ENCODE data around the gene RXFP4. TPM values are rescaled to one million over a fixed set of nuclear protein-coding genes. Genes with fewer than 3 reads are reported as not detected.

RXFP4 gene
- total and polyA plus RNA-seq, 9 of the 15 experiments (the other 6 are each of a cell fraction or from before 2014, with no cell fraction given): 0.64 TPM; not detected in 8

GRCh38 chr1:155981266-155982088 is 40.0 kb downstream of the RXFP4 start (continued):
- TF ChIP-seq AFF1 (IDR thresholded peaks at IDR 0.05; ENCODE audit: low read depth in 1 of 2, partially characterized antibody in 2 of 2): peak in 1 of 2 experiments; percentile 15
- no peak for TF ChIP-seq RNF219 (CRISPR knock-in tag; IDR thresholded peaks at IDR 0.05)
- TF ChIP-seq POLR2A (conservative IDR thresholded peaks at IDR 0.05): no peak
- TF ChIP-seq BCLAF1 (IDR thresholded peaks at IDR 0.05; ENCODE audit: borderline replicate concordance in 1 of 2, control insufficient read depth in 1 of 2, low read depth in 2 of 2, low read length in 1 of 2): no peak
- TF ChIP-seq ZBTB2 (IDR thresholded peaks at IDR 0.05): no peak
- no peak for TF ChIP-seq NFIX (CRISPR knock-in tag; IDR thresholded peaks at IDR 0.05; ENCODE audit: low read depth)
- no peak for TF ChIP-seq BCL6 (CRISPR knock-in tag; IDR thresholded peaks at IDR 0.05)
- TF ChIP-seq CBX8 (IDR thresholded peaks at IDR 0.05; ENCODE audit: borderline replicate concordance, extremely low read depth, low read depth, low read length, poor library complexity, severe bottlenecking): no peak
- no peak for TF ChIP-seq FOXA1 (IDR thresholded peaks at IDR 0.05; ENCODE audit: borderline replicate concordance)
- TF ChIP-seq ZNF431 (CRISPR knock-in tag; IDR thresholded peaks at IDR 0.05): no peak
- no peak for TF ChIP-seq ZNF57 (CRISPR knock-in tag; IDR thresholded peaks at IDR 0.05)
- no peak for TF ChIP-seq NR2C1 (IDR thresholded peaks at IDR 0.05)
- peak; percentile 37; the same call in 1 of the 2 replicates for TF ChIP-seq NR2C1 (tag; IDR thresholded peaks at IDR 0.05)
